HepG2 (cell line): Measurements from ENCODE around the gene FAM131C.

Experiments
- BRCA1 ChIP-seq: sonication (generic); formaldehyde crosslinking; IDR thresholded peaks from 2 replicates; pipeline ENCODE4 v1.4.0; 2020; ENCODE audit warnings: missing genetic modification reagents
- ETV6 ChIP-seq: sonication (generic); formaldehyde crosslinking; conservative IDR thresholded peaks from 2 replicates; pipeline ENCODE4 v1.4.0; 2020; ENCODE audit warnings: missing genetic modification reagents
- HBP1 ChIP-seq: IDR thresholded peaks from 2 replicates; pipeline ENCODE4 v1.6.1; 2016; ENCODE audit warnings: low read depth, control low read depth
- MAFK ChIP-seq, 2 experiments: IDR thresholded peaks in 1 of 2; conservative IDR thresholded peaks in 1 of 2; 2 replicates each; pipeline ENCODE4 v1.6.1; 2011; ENCODE audit warnings: improper control_type of control experiment in 2 of 2, low read length in 2 of 2
- MXI1 ChIP-seq: IDR thresholded peaks from 3 replicates; pipeline ENCODE4 v1.6.1; 2012; ENCODE audit warnings: low read depth, low read length, inconsistent platforms, borderline replicate concordance
- REST ChIP-seq, 2 experiments: IDR thresholded peaks; 2 replicates each; pipeline ENCODE4 v1.6.1; 2011 to 2012; ENCODE audit warnings: low read length in 2 of 2, borderline replicate concordance in 1 of 2, low read depth in 1 of 2, mild to moderate bottlenecking in 1 of 2, moderate library complexity in 1 of 2
- TARDBP ChIP-seq: sonication (generic); formaldehyde crosslinking; IDR thresholded peaks from 2 replicates; pipeline ENCODE4 v1.8.0; 2022; ENCODE audit warnings: mild to moderate bottlenecking, missing genetic modification reagents
- TCF7L2 ChIP-seq: IDR thresholded peaks from 2 replicates; pipeline ENCODE4 v1.6.1; 2011; ENCODE audit warnings: mild to moderate bottlenecking, low read depth, low read length, moderate library complexity
- ZBTB1 ChIP-seq: sonication (generic); formaldehyde crosslinking; IDR thresholded peaks from 2 replicates; pipeline ENCODE4 v1.4.0; 2020; ENCODE audit warnings: missing genetic modification reagents, borderline replicate concordance
- ZBTB8A ChIP-seq: sonication (generic); formaldehyde crosslinking; IDR thresholded peaks from 2 replicates; pipeline ENCODE4 v1.4.0; 2020; ENCODE audit warnings: mild to moderate bottlenecking, low read depth, missing genetic modification reagents, borderline replicate concordance
- ZNF10 ChIP-seq: sonication (generic); formaldehyde crosslinking; IDR thresholded peaks from 2 replicates; pipeline ENCODE4 v1.4.0; 2020; ENCODE audit warnings: mild to moderate bottlenecking, low read depth, missing genetic modification reagents, borderline replicate concordance
- ZNF121 ChIP-seq: sonication (generic); formaldehyde crosslinking; IDR thresholded peaks from 2 replicates; pipeline ENCODE4 v1.5.0; 2020; ENCODE audit warnings: mild to moderate bottlenecking, missing genetic modification reagents
- ZNF609 ChIP-seq: sonication (generic); formaldehyde crosslinking; IDR thresholded peaks from 2 replicates; pipeline ENCODE4 v1.4.0; 2020; ENCODE audit warnings: mild to moderate bottlenecking, missing genetic modification reagents, borderline replicate concordance
- TF ChIP-seq, protein P1 (sequence below): sonication (generic); formaldehyde crosslinking; IDR thresholded peaks from 2 replicates; pipeline ENCODE4 v1.5.0; 2020; ENCODE audit warnings: mild to moderate bottlenecking, missing genetic modification reagents, moderate library complexity

DNA sequence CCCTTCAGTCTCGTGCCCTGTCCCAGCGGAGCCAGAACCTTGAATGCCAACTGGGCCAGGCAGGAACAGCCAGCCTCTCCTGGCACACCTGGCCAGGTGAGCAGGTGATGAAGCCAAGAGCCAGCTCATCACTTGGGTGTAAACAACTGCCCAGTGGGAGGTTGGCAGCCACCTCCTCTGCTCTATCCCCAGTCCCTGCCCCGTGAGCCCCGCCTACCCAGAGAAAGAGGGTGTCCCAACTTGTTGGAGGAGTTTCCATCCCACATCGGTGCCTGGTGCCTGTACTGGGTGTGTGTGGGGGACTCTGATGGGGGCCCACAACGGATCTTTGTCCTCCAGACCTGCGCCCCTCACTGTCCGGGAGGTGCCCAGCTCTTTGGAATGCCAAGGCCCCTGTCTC is 17.8 kb upstream of the FAM131C start:
- TF ChIP-seq, protein P1, sequence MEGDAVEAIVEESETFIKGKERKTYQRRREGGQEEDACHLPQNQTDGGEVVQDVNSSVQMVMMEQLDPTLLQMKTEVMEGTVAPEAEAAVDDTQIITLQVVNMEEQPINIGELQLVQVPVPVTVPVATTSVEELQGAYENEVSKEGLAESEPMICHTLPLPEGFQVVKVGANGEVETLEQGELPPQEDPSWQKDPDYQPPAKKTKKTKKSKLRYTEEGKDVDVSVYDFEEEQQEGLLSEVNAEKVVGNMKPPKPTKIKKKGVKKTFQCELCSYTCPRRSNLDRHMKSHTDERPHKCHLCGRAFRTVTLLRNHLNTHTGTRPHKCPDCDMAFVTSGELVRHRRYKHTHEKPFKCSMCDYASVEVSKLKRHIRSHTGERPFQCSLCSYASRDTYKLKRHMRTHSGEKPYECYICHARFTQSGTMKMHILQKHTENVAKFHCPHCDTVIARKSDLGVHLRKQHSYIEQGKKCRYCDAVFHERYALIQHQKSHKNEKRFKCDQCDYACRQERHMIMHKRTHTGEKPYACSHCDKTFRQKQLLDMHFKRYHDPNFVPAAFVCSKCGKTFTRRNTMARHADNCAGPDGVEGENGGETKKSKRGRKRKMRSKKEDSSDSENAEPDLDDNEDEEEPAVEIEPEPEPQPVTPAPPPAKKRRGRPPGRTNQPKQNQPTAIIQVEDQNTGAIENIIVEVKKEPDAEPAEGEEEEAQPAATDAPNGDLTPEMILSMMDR (CRISPR knock-in tag) = no peak
- TF ChIP-seq ZBTB8A (CRISPR knock-in tag) = no peak
- TF ChIP-seq ETV6 (CRISPR knock-in tag) = no peak
- no peak for TF ChIP-seq MXI1
- no peak for TF ChIP-seq TCF7L2
- no peak for TF ChIP-seq REST (IDR thresholded peaks at IDR 0.05; ENCODE audit: borderline replicate concordance in 1 of 2, low read depth in 1 of 2, low read length in 2 of 2)
- TF ChIP-seq MAFK (conservative IDR thresholded peaks at IDR 0.05 in 1 of 2, IDR thresholded peaks at IDR 0.05 in 1 of 2; ENCODE audit: low read length in 2 of 2) = no peak
- no peak for TF ChIP-seq HBP1 (CRISPR knock-in tag)
- no peak for TF ChIP-seq TARDBP
- no peak for TF ChIP-seq ZBTB1 (CRISPR knock-in tag)
- no peak for TF ChIP-seq ZNF609 (CRISPR knock-in tag)
- no peak for TF ChIP-seq BRCA1 (CRISPR knock-in tag)
- TF ChIP-seq ZNF10 (CRISPR knock-in tag) = no peak
- no peak for TF ChIP-seq ZNF121 (CRISPR knock-in tag)
